SKM-1 (cell line): ENCODE data around the gene ATXN1.
"Not testable (repeated sequence)": the region's sequence is repeated elsewhere in the genome, so short reads cannot be mapped to it uniquely, and the experiment has no call there.

Source experiments
- DNase-seq: peaks from one replicate; lab custom pipeline; 2025; ENCODE audit not compliant: unreplicated experiment; lab: John Stamatoyannopoulos, UW

ATXN1 gene

GRCh38 chr6:16654701-16655100, 106.6 kb downstream of the ATXN1 start:
- no peak for DNase-seq

GRCh38 chr6:16653226-16653625, 108.0 kb downstream of the ATXN1 start:
- DNase-seq: no peak

GRCh38 chr6:16651871-16652270, 109.4 kb downstream of the ATXN1 start:
- DNase-seq: no peak

- DNase-seq: no peak
Observed at GRCh38 chr6:16649890-16650289, 111.4 kb downstream of the ATXN1 start.

- DNase-seq: no peak
Observed at GRCh38 chr6:16649241-16649640, 112.0 kb downstream of the ATXN1 start.

- peak; percentile 3 for DNase-seq
Observed at GRCh38 chr6:16648003-16648402, 113.3 kb downstream of the ATXN1 start.

GRCh38 chr6:16647422-16647821, 113.8 kb downstream of the ATXN1 start:
- DNase-seq: no peak

GRCh38 chr6:16644540-16645250, 116.6 kb downstream of the ATXN1 start:
- DNase-seq: no peak

GRCh38 chr6:16639684-16640480, 121.4 kb downstream of the ATXN1 start:
- no peak for DNase-seq

GRCh38 chr6:16637635-16638034, 123.6 kb downstream of the ATXN1 start:
- DNase-seq: no peak

GRCh38 chr6:16635810-16636602, 125.3 kb downstream of the ATXN1 start:
- no peak for DNase-seq

GRCh38 chr6:16635291-16635809, 125.9 kb downstream of the ATXN1 start:
- DNase-seq: no peak

GRCh38 chr6:16634855-16635254, 126.4 kb downstream of the ATXN1 start:
- no peak for DNase-seq

GRCh38 chr6:16633961-16634360, 127.3 kb downstream of the ATXN1 start:
- no peak for DNase-seq

- DNase-seq: no peak
Observed at GRCh38 chr6:16633465-16633864, 127.8 kb downstream of the ATXN1 start.

GRCh38 chr6:16632101-16632500, 129.2 kb downstream of the ATXN1 start:
- no peak for DNase-seq

- DNase-seq: no peak
Observed at GRCh38 chr6:16630026-16630643, 131.1 kb downstream of the ATXN1 start.

- DNase-seq: not testable (repeated sequence)
Observed at GRCh38 chr6:16628580-16628979, 132.7 kb downstream of the ATXN1 start.

- DNase-seq: no peak
Observed at GRCh38 chr6:16626650-16627049, 134.6 kb downstream of the ATXN1 start.

- DNase-seq: no peak
Observed at GRCh38 chr6:16625291-16626265, 135.7 kb downstream of the ATXN1 start.
